C4-2B (cell line): ENCODE results near the gene PLA2G4D.

Experiments
- ZFX ChIP-seq: fragments of 450-650 bp; IDR thresholded peaks from 2 replicates; pipeline ENCODE4 v1.6.1; 2017
- TF ChIP-seq, protein P1 (sequence below): fragments of 450-650 bp; conservative IDR thresholded peaks from 2 replicates; pipeline ENCODE4 v1.5.1; 2017; ENCODE audit warnings: mild to moderate bottlenecking

DNA sequence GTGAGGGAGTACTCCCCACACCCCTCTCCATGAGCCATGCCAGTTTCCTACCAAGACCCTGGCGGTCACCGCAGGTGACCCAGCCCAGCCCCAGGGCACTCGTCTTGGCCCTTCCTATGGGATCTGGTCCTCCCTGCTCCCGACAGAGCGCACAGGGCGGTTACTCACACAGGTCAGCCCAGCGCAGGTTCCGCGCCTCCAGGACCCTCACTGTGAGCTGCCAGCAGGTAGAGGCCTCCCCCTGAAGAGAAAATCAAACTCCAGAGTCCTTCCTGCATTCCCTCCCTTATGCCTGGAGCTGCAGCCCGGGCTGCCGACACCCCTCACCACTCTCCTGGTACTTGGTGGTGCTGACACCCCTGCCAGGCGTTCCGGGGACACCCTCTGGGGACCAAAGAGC is 6.9 kb downstream of the PLA2G4D start:
- TF ChIP-seq, protein P1, sequence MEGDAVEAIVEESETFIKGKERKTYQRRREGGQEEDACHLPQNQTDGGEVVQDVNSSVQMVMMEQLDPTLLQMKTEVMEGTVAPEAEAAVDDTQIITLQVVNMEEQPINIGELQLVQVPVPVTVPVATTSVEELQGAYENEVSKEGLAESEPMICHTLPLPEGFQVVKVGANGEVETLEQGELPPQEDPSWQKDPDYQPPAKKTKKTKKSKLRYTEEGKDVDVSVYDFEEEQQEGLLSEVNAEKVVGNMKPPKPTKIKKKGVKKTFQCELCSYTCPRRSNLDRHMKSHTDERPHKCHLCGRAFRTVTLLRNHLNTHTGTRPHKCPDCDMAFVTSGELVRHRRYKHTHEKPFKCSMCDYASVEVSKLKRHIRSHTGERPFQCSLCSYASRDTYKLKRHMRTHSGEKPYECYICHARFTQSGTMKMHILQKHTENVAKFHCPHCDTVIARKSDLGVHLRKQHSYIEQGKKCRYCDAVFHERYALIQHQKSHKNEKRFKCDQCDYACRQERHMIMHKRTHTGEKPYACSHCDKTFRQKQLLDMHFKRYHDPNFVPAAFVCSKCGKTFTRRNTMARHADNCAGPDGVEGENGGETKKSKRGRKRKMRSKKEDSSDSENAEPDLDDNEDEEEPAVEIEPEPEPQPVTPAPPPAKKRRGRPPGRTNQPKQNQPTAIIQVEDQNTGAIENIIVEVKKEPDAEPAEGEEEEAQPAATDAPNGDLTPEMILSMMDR, result no peak
- TF ChIP-seq ZFX, result no peak
